C4-2B (cell line): ENCODE data around the gene TMEM107.

Experiments used
- CTCF ChIP-seq: fragments of 450-650 bp; conservative IDR thresholded peaks from 2 replicates; pipeline ENCODE4 v1.5.1; 2017; ENCODE audit warnings: mild to moderate bottlenecking
- ZFX ChIP-seq: fragments of 450-650 bp; IDR thresholded peaks from 2 replicates; pipeline ENCODE4 v1.6.1; 2017

GRCh38 chr17:8148560-8148959, 27.6 kb downstream of the TMEM107 start:
- TF ChIP-seq CTCF (no peak), ZFX (no peak)
